Measurements from ENCODE around the gene MKI67.
A peak's percentile ranks its signal among the peaks of the same experiment; 100 is the strongest.

The MKI67 gene

GRCh38 chr10:128050121-128050516 is 76.1 kb downstream of the MKI67 start:
- DNase-seq (ENCODE audit: low read depth) = no peak
- TF ChIP-seq, protein P1, sequence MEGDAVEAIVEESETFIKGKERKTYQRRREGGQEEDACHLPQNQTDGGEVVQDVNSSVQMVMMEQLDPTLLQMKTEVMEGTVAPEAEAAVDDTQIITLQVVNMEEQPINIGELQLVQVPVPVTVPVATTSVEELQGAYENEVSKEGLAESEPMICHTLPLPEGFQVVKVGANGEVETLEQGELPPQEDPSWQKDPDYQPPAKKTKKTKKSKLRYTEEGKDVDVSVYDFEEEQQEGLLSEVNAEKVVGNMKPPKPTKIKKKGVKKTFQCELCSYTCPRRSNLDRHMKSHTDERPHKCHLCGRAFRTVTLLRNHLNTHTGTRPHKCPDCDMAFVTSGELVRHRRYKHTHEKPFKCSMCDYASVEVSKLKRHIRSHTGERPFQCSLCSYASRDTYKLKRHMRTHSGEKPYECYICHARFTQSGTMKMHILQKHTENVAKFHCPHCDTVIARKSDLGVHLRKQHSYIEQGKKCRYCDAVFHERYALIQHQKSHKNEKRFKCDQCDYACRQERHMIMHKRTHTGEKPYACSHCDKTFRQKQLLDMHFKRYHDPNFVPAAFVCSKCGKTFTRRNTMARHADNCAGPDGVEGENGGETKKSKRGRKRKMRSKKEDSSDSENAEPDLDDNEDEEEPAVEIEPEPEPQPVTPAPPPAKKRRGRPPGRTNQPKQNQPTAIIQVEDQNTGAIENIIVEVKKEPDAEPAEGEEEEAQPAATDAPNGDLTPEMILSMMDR (IDR thresholded peaks at IDR 0.05; ENCODE audit: low read depth, low read length, missing control alignments) = no peak
- H3K4me3 ChIP-seq (ENCODE audit: low read depth, low read length) = no peak overlapping the region

GRCh38 chr10:128049226-128050120 is 76.8 kb downstream of the MKI67 start:
- no peak overlapping the region for H3K4me3 ChIP-seq (ENCODE audit: low read depth, low read length)

GRCh38 chr10:128048819-128049210 is 77.4 kb downstream of the MKI67 start:
- TF ChIP-seq, protein P1 (IDR thresholded peaks at IDR 0.05; ENCODE audit: low read depth, low read length, missing control alignments) = no peak
- peak overlapping the region; percentile 60 for H3K4me3 ChIP-seq (ENCODE audit: low read depth, low read length)

More at GRCh38 chr10:128049226-128050120, 76.8 kb downstream of the MKI67 start:
- no peak for DNase-seq (ENCODE audit: low read depth)
- TF ChIP-seq, protein P1 (IDR thresholded peaks at IDR 0.05; ENCODE audit: low read depth, low read length, missing control alignments) = no peak

DNA sequence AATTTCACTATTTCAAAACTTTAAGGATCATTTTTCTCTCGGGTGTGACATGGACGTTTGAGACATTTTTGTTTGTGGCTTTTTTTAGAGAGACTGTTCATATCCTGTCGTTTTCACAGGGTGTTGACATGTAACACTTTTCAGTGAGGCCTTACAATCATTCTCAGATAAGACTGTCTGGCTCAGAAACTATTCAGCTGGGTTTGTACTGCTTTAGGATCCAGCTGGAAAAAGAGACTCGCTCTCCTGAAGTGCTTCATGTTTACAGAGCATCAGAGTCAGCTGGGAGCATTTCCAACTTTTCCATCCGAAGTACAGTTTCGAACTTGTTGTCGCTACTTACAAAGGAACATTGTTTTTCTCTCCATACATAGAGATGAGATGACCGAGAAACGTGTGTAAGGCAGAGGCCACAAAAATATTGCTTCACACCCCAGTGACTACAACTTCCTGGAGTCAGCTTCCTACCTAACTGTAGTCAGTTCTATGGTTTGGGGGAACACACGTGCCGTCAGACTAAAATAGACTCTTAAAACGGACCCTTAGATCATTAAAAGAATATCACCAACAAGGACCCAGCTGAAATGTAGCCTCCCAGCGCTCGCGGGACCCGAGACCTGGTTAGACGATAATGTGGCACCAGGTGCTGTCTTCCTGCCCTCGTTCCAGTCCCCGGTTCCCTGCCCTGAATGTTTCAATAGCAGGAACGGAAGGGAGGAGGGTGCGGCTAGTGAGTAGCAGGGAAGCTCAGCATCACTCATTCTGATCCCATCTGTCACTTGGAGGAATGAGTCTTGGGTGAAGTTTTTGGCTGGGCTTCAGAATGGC is 78.0 kb downstream of the MKI67 start:
- peak overlapping the region; percentile 60 for H3K4me3 ChIP-seq (ENCODE audit: low read depth, low read length)
- TF ChIP-seq, protein P1 (IDR thresholded peaks at IDR 0.05; ENCODE audit: low read depth, low read length, missing control alignments) = no peak
- DNase-seq (ENCODE audit: low read depth) = no peak

More at GRCh38 chr10:128048819-128049210, 77.4 kb downstream of the MKI67 start:
- DNase-seq (ENCODE audit: low read depth) = no peak

DNA sequence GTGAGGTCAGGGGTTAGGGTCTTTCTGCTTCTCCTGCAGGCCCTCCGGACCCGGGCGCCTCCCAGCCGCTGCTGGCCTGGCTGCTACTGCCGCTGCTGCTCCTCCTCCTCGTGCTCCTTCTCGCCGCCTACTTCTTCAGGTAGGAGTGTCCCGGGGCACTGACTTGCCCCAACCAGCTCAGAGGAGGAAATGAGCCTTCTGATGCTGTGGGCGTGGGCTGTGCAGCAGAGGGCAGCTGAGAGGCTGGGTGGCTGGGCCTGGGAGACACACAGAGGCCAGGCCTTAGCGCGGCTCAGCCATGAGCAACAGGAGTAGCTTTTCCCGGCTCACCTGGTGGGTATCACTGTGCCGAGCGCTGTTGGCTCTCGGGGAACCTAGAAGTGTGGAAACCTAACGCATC is 78.9 kb downstream of the MKI67 start:
- TF ChIP-seq, protein P1 (IDR thresholded peaks at IDR 0.05; ENCODE audit: low read depth, low read length, missing control alignments) = no peak
- H3K4me3 ChIP-seq (ENCODE audit: low read depth, low read length) = peak overlapping the region; percentile 60
- DNase-seq (ENCODE audit: low read depth) = peak; percentile 69

DNA sequence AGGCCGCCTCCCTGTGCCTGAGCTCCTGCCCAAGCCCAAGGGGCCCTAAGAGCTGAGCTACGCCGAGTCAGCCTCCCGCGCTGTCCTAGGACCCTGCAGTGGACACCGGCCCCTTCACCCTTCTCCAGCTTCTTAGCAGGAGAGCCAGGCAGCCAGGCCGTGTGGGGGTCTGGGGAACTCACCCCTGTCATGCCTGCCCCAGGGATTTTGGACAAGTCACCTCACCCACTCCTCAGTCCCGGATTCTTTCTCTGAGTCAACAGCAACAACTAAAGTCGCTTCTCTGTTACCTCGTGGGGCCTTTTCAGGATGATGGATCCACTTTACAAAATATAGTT is 79.3 kb downstream of the MKI67 start:
- peak overlapping the region; percentile 60; the same call in 1 of the 2 replicates for H3K4me3 ChIP-seq (ENCODE audit: low read depth, low read length)
- no peak for DNase-seq (ENCODE audit: low read depth)
- TF ChIP-seq, protein P1 (IDR thresholded peaks at IDR 0.05; ENCODE audit: low read depth, low read length, missing control alignments) = no peak

All from GM12864 (cell line).